OCI-LY7 (cell line): Measurements from ENCODE around the gene SDHAF4. TPM values are rescaled to one million over a fixed set of nuclear protein-coding genes. Genes with fewer than 3 reads are reported as not detected.

Experiments
- BruUV-seq: library from RNA; stranded (reverse); fragments of 400-500 nt; replicated peaks from 2 replicates; lab custom pipeline; 2021; lab: Mats Ljungman, UMichigan
- CTCF ChIA-PET: fragments of 300-600 bp; sonication (Branson Sonifier 250); formaldehyde crosslinking; loops from one replicate; lab custom pipeline; 2022; ENCODE audit warnings: antibody characterized with exemption; ENCODE audit not compliant: unreplicated experiment; lab: Charles Lee
- POLR2A ChIA-PET: fragments of 300-600 bp; sonication (Branson Sonifier 250); formaldehyde crosslinking; loops from one replicate; lab custom pipeline; 2022; ENCODE audit warnings: antibody characterized with exemption; lab: Charles Lee
- DNase-seq: peaks from one replicate; pipeline ENCODE4 v3.0.0-alpha.2; 2015; ENCODE audit warnings: low spot score
- H2AFZ ChIP-seq: fragments of 200-600 bp; sonication (generic), shearing (Covaris generic); 2 replicates; pipeline ENCODE4 v1.6.1; 2014; ENCODE audit warnings: mild to moderate bottlenecking, antibody characterized with exemption, low read length, moderate library complexity
- H3K27ac ChIP-seq: fragments of 200-600 bp; sonication (generic); 2 replicates; pipeline ENCODE4 v1.5.1; 2014; ENCODE audit warnings: mixed run types, low read depth, mild to moderate bottlenecking, moderate library complexity, low read length, inconsistent platforms; ENCODE audit not compliant: poor library complexity, severe bottlenecking
- H3K36me3 ChIP-seq: fragments of 200-600 bp; sonication (generic); 2 replicates; pipeline ENCODE4 v1.6.1; 2014; ENCODE audit warnings: mild to moderate bottlenecking, antibody characterized with exemption, low read length, moderate library complexity, mixed read lengths; ENCODE audit not compliant: insufficient read depth
- H3K4me1 ChIP-seq: fragments of 200-600 bp; sonication (generic); 2 replicates; pipeline ENCODE4 v1.5.1; 2014; ENCODE audit warnings: mild to moderate bottlenecking, low read length; ENCODE audit not compliant: insufficient read depth, poor library complexity, severe bottlenecking
- H3K4me2 ChIP-seq: fragments of 200-600 bp; sonication (generic); 2 replicates; pipeline ENCODE4 v1.6.1; 2014; ENCODE audit warnings: mild to moderate bottlenecking, low read length
- H3K4me3 ChIP-seq: fragments of 200-600 bp; sonication (generic); 2 replicates; pipeline ENCODE4 v1.5.1; 2014; ENCODE audit warnings: mild to moderate bottlenecking, low read depth, low read length; ENCODE audit not compliant: poor library complexity, severe bottlenecking
- H3K79me2 ChIP-seq: fragments of 200-600 bp; sonication (generic); 2 replicates; pipeline ENCODE4 v1.6.1; 2016; ENCODE audit warnings: low read depth, mild to moderate bottlenecking, low read length, moderate library complexity, mixed read lengths; ENCODE audit not compliant: insufficient read depth
- H3K9me2 ChIP-seq: fragments of 200-600 bp; sonication (generic); 2 replicates; pipeline ENCODE4 v1.6.1; 2016; ENCODE audit warnings: mild to moderate bottlenecking, low read length, mixed read lengths; ENCODE audit not compliant: insufficient read depth
- H3K9me3 ChIP-seq: fragments of 200-600 bp; sonication (generic); 2 replicates; pipeline ENCODE4 v1.6.1; 2014; ENCODE audit warnings: mild to moderate bottlenecking, mixed run types, low read length, mixed read lengths
- H4K20me1 ChIP-seq: fragments of 200-600 bp; sonication (generic); 2 replicates; pipeline ENCODE4 v1.6.1; 2014; ENCODE audit warnings: mild to moderate bottlenecking, antibody characterized with exemption, low read length, moderate library complexity, mixed read lengths; ENCODE audit not compliant: insufficient read depth
- CTCF ChIP-seq: fragments of 200-600 bp; sonication (generic); conservative IDR thresholded peaks from 2 replicates; pipeline ENCODE4 v1.5.1; 2014; ENCODE audit warnings: mild to moderate bottlenecking, antibody characterized with exemption, low read length, moderate library complexity, mixed read lengths
- EZH2phosphoT487 ChIP-seq: fragments of 200-600 bp; sonication (generic); IDR thresholded peaks from 2 replicates; pipeline ENCODE4 v1.6.1; 2018; ENCODE audit warnings: low read depth, borderline replicate concordance, mild to moderate bottlenecking, mixed run types, antibody characterized with exemption, low read length, moderate library complexity, mixed read lengths
- intact Hi-C: fragments of 100-400 bp; cut with micrococcal nuclease; formaldehyde crosslinking; loops from one replicate; pipeline ENCODE4 v1.10.0; 2022; ENCODE audit not compliant: unreplicated experiment
- total RNA-seq, 2 experiments: library from RNA; depleted of rRNA in 1 of 2; stranded (reverse); fragments of >200 nt in 1 of 2; shearing (Covaris generic) in 1 of 2; gene quantifications; 2 replicates each; pipeline ENCODE4 v1.2.3, GENCODE V29; 2014 to 2022

SDHAF4 gene
- total RNA-seq, 2 experiments from 2014 or later, result 10.4 to 15.4 TPM

- Histone ChIP-seq H3K9me2 (no peaks in the 10 kb centered on the region), H4K20me1 (no peaks in the 10 kb centered on the region), H3K27ac (no peak overlapping the region), H3K79me2 (no peaks in the 10 kb centered on the region), H2AFZ (no peak overlapping the region), H3K4me2 (no peak overlapping the region), H3K4me1 (no peaks in the 10 kb centered on the region), H3K36me3 (no peaks in the 10 kb centered on the region; the same call in 1 of the 2 replicates), H3K4me3 (no peak overlapping the region), H3K9me3 (no peaks in the 10 kb centered on the region)
- no TSS peak for BruUV-seq
- intact Hi-C loops, result no loop called here
- no peak for DNase-seq
- ChIA-PET CTCF (no interaction called here), POLR2A (interaction anchor here (0.7 to 1.0 kb wide), 2 partner anchors 11 to 194 kb away, joined by 3 to 6 read pairs; no protein-coding TSS in a partner anchor)
- no peak for TF ChIP-seq CTCF
- no peak for TF ChIP-seq EZH2phosphoT487
These were observed 19.4 kb downstream of the SDHAF4 start for GRCh38 chr6:70586114-70586513.

GRCh38 chr6:70590400-70590799 lies 23.7 kb downstream of the SDHAF4 start:
- CTCF ChIA-PET, result no interaction called here
- Histone ChIP-seq H4K20me1 (no peaks in the 10 kb centered on the region), H3K9me3 (no peaks in the 10 kb centered on the region), H3K4me2 (no peak overlapping the region), H3K4me3 (no peak overlapping the region), H3K9me2 (no peaks in the 10 kb centered on the region), H3K27ac (no peak overlapping the region), H2AFZ (no peak overlapping the region), H3K4me1 (no peaks in the 10 kb centered on the region), H3K36me3 (no peaks in the 10 kb centered on the region), H3K79me2 (no peaks in the 10 kb centered on the region)
- no TSS peak for BruUV-seq
- no peak for DNase-seq
- TF ChIP-seq EZH2phosphoT487 (no peak), CTCF (no peak)
- POLR2A ChIA-PET, result no interaction called here
- intact Hi-C loops, result no loop called here

DNA sequence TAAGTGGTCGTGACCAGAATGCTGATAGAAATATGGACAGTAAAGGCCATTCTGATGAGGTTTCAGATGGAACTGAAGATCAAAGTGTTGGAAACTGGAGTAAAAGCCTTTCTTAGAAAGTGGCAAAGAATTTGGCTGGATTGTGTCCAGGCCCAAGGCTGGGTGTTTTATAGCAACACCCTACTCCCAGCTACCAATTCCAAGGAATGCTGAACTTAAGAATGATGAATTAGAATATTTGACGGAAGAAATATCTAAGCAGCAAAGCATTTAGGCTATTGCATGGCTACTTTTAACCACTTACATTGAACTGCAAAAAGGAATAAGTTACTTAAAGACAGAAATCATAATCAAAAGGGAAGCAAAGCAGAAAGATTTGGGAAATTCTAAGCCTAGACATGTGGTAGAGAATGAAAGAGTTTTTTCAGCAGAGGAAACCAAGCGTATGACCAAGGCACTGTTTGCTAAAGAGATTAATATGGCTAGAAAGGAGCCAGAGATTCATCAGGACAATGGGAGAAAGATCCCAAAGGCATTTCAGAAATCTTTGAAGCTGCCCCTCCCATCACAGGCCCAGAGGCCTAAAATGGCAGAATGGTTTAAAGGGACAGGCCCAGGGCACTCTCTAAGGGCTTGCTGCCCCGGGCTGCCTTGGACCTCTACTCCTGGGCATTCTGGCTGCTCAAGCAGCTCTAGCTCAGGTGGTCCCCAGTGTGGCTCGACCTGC lies 25.8 kb downstream of the SDHAF4 start:
- H3K4me3 ChIP-seq, result no peak overlapping the region
- H4K20me1 ChIP-seq, result no peaks in the 10 kb centered on the region
- no peak overlapping the region for H3K27ac ChIP-seq
- no peaks in the 10 kb centered on the region for H3K36me3 ChIP-seq
- ChIA-PET CTCF (no interaction called here), POLR2A (no interaction called here)
- TF ChIP-seq CTCF, result no peak
- no peak for TF ChIP-seq EZH2phosphoT487
- no peaks in the 10 kb centered on the region for H3K79me2 ChIP-seq
- no peaks in the 10 kb centered on the region for H3K9me3 ChIP-seq
- no peak overlapping the region for H3K4me2 ChIP-seq
- no peak overlapping the region for H2AFZ ChIP-seq
- no peaks in the 10 kb centered on the region for H3K9me2 ChIP-seq
- DNase-seq, result no peak
- no TSS peak for BruUV-seq
- no peaks in the 10 kb centered on the region for H3K4me1 ChIP-seq
- intact Hi-C loops, result no loop called here
